Pancreas (tissue), 10 donors: ENCODE measurements around the gene PRKCB. TPM values are rescaled to one million over a fixed set of nuclear protein-coding genes. Genes with fewer than 3 reads are reported as not detected.

Experiments
- ATAC-seq, 4 donors: fragments of 200-7000 bp; cut with Tn5 transposase; one replicate each; pipeline versions ENCODE4 v1.8.0 to v1.9.1; 2020; ENCODE audit warnings: mild to moderate bottlenecking in 4 of 4, moderate library complexity in 4 of 4
- DNase-seq, 6 donors: peaks; one replicate each; pipeline ENCODE4 v3.0.0-alpha.2; 2020
- FAIRE-seq: peaks from 2 replicates; lab custom pipeline; 2012; peaks lifted over from hg19 to GRCh38; lab: Jason Lieb, UNC
- H3K27ac ChIP-seq, 4 donors: fragments of 200-600 bp; sonication (generic); 1 replicate in 3 of 4; 2 replicates in 1 of 4; pipeline versions ENCODE4 v1.5.0 to v1.8.0; 2020
- H3K27me3 ChIP-seq, 4 donors: fragments of 200-600 bp; one replicate each; pipeline ENCODE4 v1.8.0; 2021
- H3K36me3 ChIP-seq, 3 donors: fragments of 200-600 bp; sonication (generic) in 1 of 3; one replicate each; pipeline versions ENCODE4 v1.5.0 to v1.8.0; 2020 to 2021
- H3K4me1 ChIP-seq, 3 donors: fragments of 200-600 bp; one replicate each; pipeline ENCODE4 v1.8.0; 2021
- H3K4me3 ChIP-seq, 4 donors: fragments of 200-600 bp; sonication (generic) in 2 of 4; one replicate each; pipeline versions ENCODE4 v1.5.0 to v1.8.0; 2020 to 2021
- H3K9me3 ChIP-seq, 4 donors: fragments of 200-600 bp; one replicate each; pipeline ENCODE4 v1.8.0; 2021
- CTCF ChIP-seq, 4 donors: fragments of 200-600 bp; sonication (generic) in 3 of 4; IDR thresholded peaks; one replicate each; pipeline versions ENCODE4 v1.5.0 to v1.8.0; 2021; ENCODE audit warnings: antibody characterized with exemption in 4 of 4
- WGBS, 2 donors: extraction: QIAGEN DNeasy Blood & Tissue Kit; methylation state at CpG; one replicate each; pipeline ENCODE4 v1.1.7; 2013; 5-methylcytosine and 5-hydroxymethylcytosine counted together
- intact Hi-C, 3 donors: fragments of 100-400 bp; cut with DNase I; formaldehyde crosslinking; loops; one replicate each; pipeline versions ENCODE4 v1.11.1 to v1.14.2; 2022
- polyA plus RNA-seq, 2 donors: library from polyadenylated mRNA; stranded (reverse); fragments of 200-250 nt; gene quantifications; one replicate each; pipeline ENCODE4 v1.2.3, GENCODE V29; 2013
- total RNA-seq, 6 donors: library from RNA; stranded (reverse); fragmentation: NEBNext Ultra II Directional in 4 of 6; extraction: Animal tissue kit (Norgen Biotek cat#: 25700) in 4 of 6; gene quantifications; one replicate each; pipeline versions ENCODE4 v1.2.1 to v1.2.4, GENCODE V29; 2021 to 2023
- donor health status: healthy with polysubstance abuse.
- donor health status: DM: no; HTN: no; CAD: no; lungs with moderate emphysema.
- donor health status: DM: no; HTN: no; CAD: no.
- donor health status: control.
- donor health status: control.
- donor health status: Bipolar disorder and iron deficiency.
- donor health status: DM: yes; HTN: yes; CAD: no.
- donor health status: DM: no; HTN: no; CAD: no.
- donor health status: DM: no; HTN: no; CAD: no.
- donor health status: DM: yes; HTN: yes; CAD: no.

The PRKCB gene
- total and polyA plus RNA-seq, 8 donors = 0.19 to 4.3 (median 0.61) TPM

GRCh38 chr16:23827057-23827456 is 8.7 kb upstream of the PRKCB start:
- no peaks in the 10 kb centered on the region for H3K9me3 ChIP-seq
- no peak overlapping the region for H3K4me3 ChIP-seq
- no peaks in the 10 kb centered on the region for H3K27me3 ChIP-seq
- no peak overlapping the region for H3K27ac ChIP-seq
- no peak for FAIRE-seq
- H3K4me1 ChIP-seq = no peaks in the 10 kb centered on the region
- intact Hi-C loops = no loop called here
- WGBS, 2 donors = 30 to 49% methylated on average over 4 of the region's 4 CpGs
- DNase-seq = no peak
- ATAC-seq = no peak
- TF ChIP-seq CTCF (IDR thresholded peaks at IDR 0.05) = no peak
- no peaks in the 10 kb centered on the region for H3K36me3 ChIP-seq

- 52 to 57% methylated on average over 2 of the region's 2 CpGs for WGBS, 2 donors
- no peak for TF ChIP-seq CTCF (IDR thresholded peaks at IDR 0.05)
- Histone ChIP-seq H3K27ac (no peak overlapping the region), H3K4me3 (no peak overlapping the region), H3K4me1 (no peaks in the 10 kb centered on the region), H3K27me3 (no peaks in the 10 kb centered on the region), H3K9me3 (no peaks in the 10 kb centered on the region), H3K36me3 (no peaks in the 10 kb centered on the region)
- DNase-seq (no peak), FAIRE-seq (no peak), ATAC-seq (no peak)
- intact Hi-C loops = no loop called here
Observed at GRCh38 chr16:23829454-23829853, 6.3 kb upstream of the PRKCB start.

GRCh38 chr16:23830276-23830675 is 5.5 kb upstream of the PRKCB start:
- DNase-seq (no peak), FAIRE-seq (no peak), ATAC-seq (no peak)
- Histone ChIP-seq H3K4me1 (no peaks in the 10 kb centered on the region), H3K27me3 (no peaks in the 10 kb centered on the region), H3K9me3 (no peaks in the 10 kb centered on the region), H3K4me3 (no peak overlapping the region), H3K36me3 (no peaks in the 10 kb centered on the region), H3K27ac (no peak overlapping the region)
- WGBS, 2 donors = 0% methylated on average over 1 of the region's 1 CpG
- no peak for TF ChIP-seq CTCF (IDR thresholded peaks at IDR 0.05)
- intact Hi-C loops = no loop called here

DNA sequence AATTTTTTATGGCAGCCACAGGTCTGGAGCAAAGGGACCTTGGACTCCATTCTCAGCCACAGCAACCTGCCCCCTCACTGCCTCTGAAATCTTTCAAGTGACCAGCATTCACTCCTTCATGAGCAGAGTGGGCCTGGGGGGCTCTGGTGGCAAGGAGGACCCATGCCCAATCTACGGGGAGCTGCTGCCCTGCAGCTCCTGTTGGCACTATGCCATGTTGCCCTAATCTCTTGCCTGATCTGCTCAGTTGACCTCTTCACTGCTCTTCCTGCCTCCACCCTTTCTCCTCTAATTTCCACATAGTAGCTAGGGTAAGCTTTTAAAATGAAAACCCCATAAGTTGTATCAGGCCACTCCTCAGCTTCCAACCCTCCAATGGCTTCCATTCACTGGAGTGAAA is 2.9 kb upstream of the PRKCB start:
- FAIRE-seq (no peak), DNase-seq (no peak), ATAC-seq (no peak)
- Histone ChIP-seq H3K9me3 (no peaks in the 10 kb centered on the region), H3K27me3 (peaks cover 0 to 4% (median 0%) of the 10 kb centered on the region in 4 donors), H3K4me1 (no peaks in the 10 kb centered on the region), H3K36me3 (no peaks in the 10 kb centered on the region), H3K4me3 (no peak overlapping the region), H3K27ac (no peak overlapping the region)
- intact Hi-C loops = no loop called here
- whole genome bisulfite sequencing, 2 donors = 62 to 73% methylated on average over 1 of the region's 1 CpG
- no peak for TF ChIP-seq CTCF (IDR thresholded peaks at IDR 0.05)

DNA sequence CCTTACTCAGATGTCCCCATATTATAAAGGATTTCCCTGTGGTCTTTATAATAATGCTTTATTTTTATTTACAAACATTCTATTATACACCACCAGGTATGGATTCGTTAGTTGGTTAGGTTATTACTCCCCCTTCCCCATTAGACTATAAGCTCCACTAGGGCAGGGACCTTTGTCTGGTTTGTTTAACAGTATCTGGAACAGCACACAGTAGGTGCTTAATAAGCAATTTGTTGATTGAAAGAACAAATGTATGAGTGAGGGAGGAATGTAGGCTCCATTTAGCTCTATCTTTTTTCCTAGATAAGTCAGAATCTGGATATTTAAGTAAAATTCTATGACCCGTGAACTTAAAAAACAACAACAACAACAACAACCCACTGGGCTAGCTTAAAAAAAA is 2.3 kb upstream of the PRKCB start:
- Histone ChIP-seq H3K4me3 (no peak overlapping the region), H3K4me1 (no peaks in the 10 kb centered on the region), H3K27me3 (peaks cover 0 to 4% (median 0%) of the 10 kb centered on the region in 4 donors), H3K9me3 (no peaks in the 10 kb centered on the region), H3K36me3 (no peaks in the 10 kb centered on the region), H3K27ac (no peak overlapping the region)
- DNase-seq = no peak
- intact Hi-C loops = no loop called here
- no peak for ATAC-seq
- TF ChIP-seq CTCF (IDR thresholded peaks at IDR 0.05) = no peak
- no peak for FAIRE-seq
- WGBS, 2 donors = 66 to 75% methylated on average over 2 of the region's 2 CpGs
